ENCODE data around the gene LTA. TPM values are rescaled to one million over a fixed set of nuclear protein-coding genes. Genes with fewer than 3 reads are reported as not detected.

The LTA gene
- total and polyA plus RNA-seq, 2 donors (not counting 3 experiments of a cell fraction or from before 2014, with no cell fraction given), result 0.46 TPM; not detected in 1

DNA sequence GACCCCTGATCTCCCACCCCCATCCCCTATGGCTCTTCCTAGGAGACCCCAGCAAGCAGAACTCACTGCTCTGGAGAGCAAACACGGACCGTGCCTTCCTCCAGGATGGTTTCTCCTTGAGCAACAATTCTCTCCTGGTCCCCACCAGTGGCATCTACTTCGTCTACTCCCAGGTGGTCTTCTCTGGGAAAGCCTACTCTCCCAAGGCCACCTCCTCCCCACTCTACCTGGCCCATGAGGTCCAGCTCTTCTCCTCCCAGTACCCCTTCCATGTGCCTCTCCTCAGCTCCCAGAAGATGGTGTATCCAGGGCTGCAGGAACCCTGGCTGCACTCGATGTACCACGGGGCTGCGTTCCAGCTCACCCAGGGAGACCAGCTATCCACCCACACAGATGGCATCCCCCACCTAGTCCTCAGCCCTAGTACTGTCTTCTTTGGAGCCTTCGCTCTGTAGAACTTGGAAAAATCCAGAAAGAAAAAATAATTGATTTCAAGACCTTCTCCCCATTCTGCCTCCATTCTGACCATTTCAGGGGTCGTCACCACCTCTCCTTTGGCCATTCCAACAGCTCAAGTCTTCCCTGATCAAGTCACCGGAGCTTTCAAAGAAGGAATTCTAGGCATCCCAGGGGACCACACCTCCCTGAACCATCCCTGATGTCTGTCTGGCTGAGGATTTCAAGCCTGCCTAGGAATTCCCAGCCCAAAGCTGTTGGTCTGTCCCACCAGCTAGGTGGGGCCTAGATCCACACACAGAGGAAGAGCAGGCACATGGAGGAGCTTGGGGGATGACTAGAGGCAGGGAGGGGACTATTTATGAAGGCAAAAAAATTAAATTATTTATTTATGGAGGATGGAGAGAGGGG, 1.4 kb downstream of the LTA start:
- H3K27me3 ChIP-seq (ENCODE audit: control insufficient read depth in 2 of 2, insufficient read depth in 2 of 2, low read length in 2 of 2), result no peaks in the 10 kb centered on the region
- H3K4me2 ChIP-seq (ENCODE audit: insufficient read depth, low read length), result no peak overlapping the region
- no peaks in the 10 kb centered on the region for H3K79me2 ChIP-seq (ENCODE audit: control insufficient read depth, insufficient read depth, low read length)
- DNase-seq (ENCODE audit: low read depth, low spot score) (no peak), FAIRE-seq (no peak)
- no peak overlapping the region for H3K4me3 ChIP-seq (replicated peaks in 1 of 3; ENCODE audit: insufficient read depth in 1 of 3, low read depth in 1 of 3, low read length in 3 of 3)
- no peak overlapping the region for H3K27ac ChIP-seq (ENCODE audit: insufficient read depth, low read depth, low read length)
- TF ChIP-seq EZH2 (IDR thresholded peaks at IDR 0.05; ENCODE audit: borderline replicate concordance, low read depth, low read length, severe bottlenecking) (no peak), MYC (IDR thresholded peaks at IDR 0.05; ENCODE audit: low read depth, low read length) (no peak), POLR2A (IDR thresholded peaks at IDR 0.05; ENCODE audit: low read depth, low read length) (no peak), POLR2AphosphoS5 (IDR thresholded peaks at IDR 0.05; ENCODE audit: insufficient read depth, low read depth, low read length) (no peak), GATA2 (IDR thresholded peaks at IDR 0.05; ENCODE audit: insufficient read depth, insufficient read length, low read depth, low read length) (no peak), JUN (IDR thresholded peaks at IDR 0.05; ENCODE audit: borderline replicate concordance, insufficient read depth, insufficient read length, low read depth) (no peak)
- TF ChIP-seq, protein P1, sequence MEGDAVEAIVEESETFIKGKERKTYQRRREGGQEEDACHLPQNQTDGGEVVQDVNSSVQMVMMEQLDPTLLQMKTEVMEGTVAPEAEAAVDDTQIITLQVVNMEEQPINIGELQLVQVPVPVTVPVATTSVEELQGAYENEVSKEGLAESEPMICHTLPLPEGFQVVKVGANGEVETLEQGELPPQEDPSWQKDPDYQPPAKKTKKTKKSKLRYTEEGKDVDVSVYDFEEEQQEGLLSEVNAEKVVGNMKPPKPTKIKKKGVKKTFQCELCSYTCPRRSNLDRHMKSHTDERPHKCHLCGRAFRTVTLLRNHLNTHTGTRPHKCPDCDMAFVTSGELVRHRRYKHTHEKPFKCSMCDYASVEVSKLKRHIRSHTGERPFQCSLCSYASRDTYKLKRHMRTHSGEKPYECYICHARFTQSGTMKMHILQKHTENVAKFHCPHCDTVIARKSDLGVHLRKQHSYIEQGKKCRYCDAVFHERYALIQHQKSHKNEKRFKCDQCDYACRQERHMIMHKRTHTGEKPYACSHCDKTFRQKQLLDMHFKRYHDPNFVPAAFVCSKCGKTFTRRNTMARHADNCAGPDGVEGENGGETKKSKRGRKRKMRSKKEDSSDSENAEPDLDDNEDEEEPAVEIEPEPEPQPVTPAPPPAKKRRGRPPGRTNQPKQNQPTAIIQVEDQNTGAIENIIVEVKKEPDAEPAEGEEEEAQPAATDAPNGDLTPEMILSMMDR (IDR thresholded peaks at IDR 0.05; ENCODE audit: extremely low read depth in 1 of 2, insufficient read depth in 1 of 2, low read depth in 1 of 2, low read length in 2 of 2), result no peak
- ChIA-PET CTCF (interaction anchor here (4.2 to 32.6 kb wide), 3 partner anchors 12 to 22 kb away, joined by 16 to 1517 read pairs (median 286); partner anchors contain the start of genes ATP6V1G2, DDX39B, LST1 and NCR3), POLR2A (no interaction called here)
- H3K9ac ChIP-seq (replicated peaks; ENCODE audit: extremely low read depth, insufficient read depth, low read length), result no peak overlapping the region
- no peaks in the 10 kb centered on the region for H3K36me3 ChIP-seq (ENCODE audit: control insufficient read depth in 2 of 2, extremely low read depth in 1 of 2, insufficient read depth in 2 of 2, low read length in 2 of 2)
- H3K4me1 ChIP-seq (ENCODE audit: control insufficient read depth, extremely low read depth, insufficient read depth, low read length), result no peaks in the 10 kb centered on the region
- H3K9me3 ChIP-seq (replicated peaks; ENCODE audit: control insufficient read depth, insufficient read depth, low read length), result no peaks in the 10 kb centered on the region
- no peaks in the 10 kb centered on the region for H3K9me1 ChIP-seq (replicated peaks; ENCODE audit: control insufficient read depth, extremely low read depth, insufficient read depth, low read length)
- no peaks in the 10 kb centered on the region for H4K20me1 ChIP-seq (replicated peaks; ENCODE audit: control insufficient read depth, extremely low read depth, insufficient read depth, low read length)
- no peak overlapping the region for H2AFZ ChIP-seq (ENCODE audit: low read depth, low read length)
- no TSS peak for BruUV-seq (replicated peaks)
- dilution Hi-C loops (cut with MboI; ENCODE audit: extremely low pct_ligation_motif_present, low sequenced_read_pairs), result no loop called here
- intact Hi-C loops (cut with micrococcal nuclease), result no loop called here
